Activated CD8-positive, alpha-beta memory T cell treated with anti-CD3 and anti-CD28 coated beads for 1 hour (primary cell): Measurements from ENCODE around the gene BAHCC1.
"Not testable (repeated sequence)": the region's sequence is repeated elsewhere in the genome, so short reads cannot be mapped to it uniquely, and the experiment has no call there.

ENCODE experiments used
- DNase-seq, 2 donors: peaks; one replicate each; pipeline ENCODE4 v3.0.0-alpha.2; 2020; ENCODE audit warnings: low read depth in 1 of 2; ENCODE audit errors: extremely low read depth in 1 of 2

BAHCC1 gene

DNA sequence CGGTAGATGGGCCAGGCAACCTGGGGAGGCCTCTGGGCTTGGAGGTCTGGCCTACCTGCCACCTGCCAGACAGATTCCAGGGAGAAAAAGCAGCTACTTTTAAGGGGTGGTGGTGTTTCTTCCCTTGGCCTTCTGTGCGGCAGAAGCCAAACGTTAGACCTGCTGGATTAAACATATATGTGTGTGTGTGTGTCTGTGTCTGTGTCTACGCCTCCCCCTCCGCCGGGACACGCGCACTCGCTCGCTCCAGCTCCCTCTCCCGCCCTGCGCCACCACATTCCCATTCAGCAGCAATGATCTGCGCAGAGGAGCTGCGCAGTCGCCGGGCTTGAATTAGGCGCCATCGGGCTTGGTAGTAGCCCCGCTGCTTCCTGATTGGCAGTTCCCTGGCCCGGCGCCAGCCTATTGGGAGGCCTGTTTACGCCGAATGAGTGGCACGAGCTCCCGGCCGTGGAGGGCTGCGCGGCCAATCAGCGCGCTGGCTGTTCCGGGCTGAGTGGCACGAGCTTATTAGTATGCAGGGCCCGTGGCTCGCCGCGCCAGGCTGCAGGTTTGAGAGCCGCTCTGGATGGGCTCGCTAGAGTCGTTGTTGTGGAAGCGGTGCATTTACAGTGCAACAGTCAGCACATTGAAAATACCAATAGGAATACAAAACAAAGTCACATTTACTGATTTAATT, at the start of gene BAHCC1:
TSS of gene BAHCC1 (plus strand) at position 537 of the 679 bp plus-strand sequence. CDS start 4,283 bp downstream, outside the sequence.
- peak; percentile 38 to 69 for DNase-seq

DNA sequence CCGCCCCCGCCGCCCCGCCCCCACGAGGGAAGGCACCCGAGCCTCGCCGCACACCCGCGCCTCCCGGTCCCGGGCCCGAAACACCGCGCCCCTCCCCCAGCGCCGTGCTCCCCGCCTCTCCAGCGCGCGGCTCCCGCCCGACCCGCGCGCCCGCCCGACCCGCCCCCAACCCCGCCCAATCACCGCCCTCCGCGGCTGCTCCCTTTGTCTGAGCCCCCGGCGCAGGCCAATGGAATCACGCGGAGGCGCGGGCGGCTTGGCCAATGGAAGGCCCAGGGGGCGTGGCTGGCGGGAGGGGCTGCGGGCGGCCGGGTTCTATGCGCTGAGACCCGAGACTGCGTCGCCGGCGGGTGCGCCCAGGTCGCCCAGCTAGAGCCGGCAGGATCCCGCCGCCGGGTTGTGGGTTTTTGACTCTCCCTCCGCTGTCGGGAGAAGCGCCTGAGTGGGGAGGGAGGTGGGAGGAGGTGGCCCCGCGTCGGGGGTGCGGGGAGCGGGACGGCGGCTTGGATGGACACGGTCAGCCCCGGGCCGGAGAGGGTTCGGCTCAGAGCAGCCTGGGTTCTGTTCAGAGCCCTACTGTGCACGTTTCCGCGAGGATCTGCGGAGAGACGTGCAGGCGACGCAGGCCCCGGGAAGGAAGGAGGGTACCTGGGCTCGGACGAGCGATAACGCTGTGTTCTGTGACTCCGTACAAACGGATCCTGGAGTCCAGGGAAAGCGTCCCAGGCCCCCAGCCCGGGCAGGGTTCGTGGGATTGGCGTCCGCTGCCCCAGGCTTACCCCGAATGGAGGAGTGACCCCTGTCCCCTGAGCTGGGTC, 49.0 kb upstream of the BAHCC1 start:
- peak; percentile 88 to 91 for DNase-seq

DNA sequence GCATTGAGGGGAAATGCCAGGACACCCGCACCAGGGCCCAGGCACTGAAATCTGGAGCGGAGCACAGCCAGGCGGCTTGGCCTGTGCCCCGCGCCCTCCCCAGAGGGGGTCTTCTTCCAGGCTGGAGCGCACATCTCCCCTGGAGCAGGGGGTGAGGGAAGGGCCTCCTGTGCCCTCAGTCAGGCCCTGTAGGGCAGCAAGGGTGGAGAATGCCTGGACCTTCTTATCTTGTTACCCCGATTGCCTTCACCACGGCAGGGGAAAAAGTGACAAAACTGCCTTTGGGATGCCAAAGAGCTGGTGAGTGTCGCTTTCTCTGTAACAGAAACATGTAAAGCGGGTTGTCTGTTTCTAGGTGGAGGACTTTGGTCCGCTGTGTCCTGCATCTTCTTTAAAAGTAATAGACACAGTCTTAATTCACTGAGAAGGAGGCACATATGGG, 48.3 kb upstream of the BAHCC1 start:
- DNase-seq = no peak

DNA sequence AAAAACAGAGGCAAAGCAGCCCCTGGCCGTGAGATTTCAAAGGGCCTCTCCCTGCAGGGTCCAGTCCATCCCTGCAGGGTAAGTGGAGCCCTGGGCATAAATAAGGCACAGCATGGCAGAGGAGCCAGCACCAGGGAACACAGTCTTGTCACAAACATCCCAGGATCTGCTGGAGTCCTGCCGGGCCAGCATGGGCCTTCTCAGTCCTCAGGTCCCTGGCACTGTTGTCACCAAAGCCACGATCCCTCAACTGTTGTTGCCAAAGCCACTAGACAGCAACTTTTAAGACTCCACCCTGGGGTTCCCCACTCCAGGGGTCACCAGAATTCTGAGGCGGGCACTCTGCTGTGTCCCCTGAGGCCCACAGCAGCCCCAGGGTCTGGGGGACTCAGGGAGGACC, 47.8 kb upstream of the BAHCC1 start:
- no peak for DNase-seq

DNA sequence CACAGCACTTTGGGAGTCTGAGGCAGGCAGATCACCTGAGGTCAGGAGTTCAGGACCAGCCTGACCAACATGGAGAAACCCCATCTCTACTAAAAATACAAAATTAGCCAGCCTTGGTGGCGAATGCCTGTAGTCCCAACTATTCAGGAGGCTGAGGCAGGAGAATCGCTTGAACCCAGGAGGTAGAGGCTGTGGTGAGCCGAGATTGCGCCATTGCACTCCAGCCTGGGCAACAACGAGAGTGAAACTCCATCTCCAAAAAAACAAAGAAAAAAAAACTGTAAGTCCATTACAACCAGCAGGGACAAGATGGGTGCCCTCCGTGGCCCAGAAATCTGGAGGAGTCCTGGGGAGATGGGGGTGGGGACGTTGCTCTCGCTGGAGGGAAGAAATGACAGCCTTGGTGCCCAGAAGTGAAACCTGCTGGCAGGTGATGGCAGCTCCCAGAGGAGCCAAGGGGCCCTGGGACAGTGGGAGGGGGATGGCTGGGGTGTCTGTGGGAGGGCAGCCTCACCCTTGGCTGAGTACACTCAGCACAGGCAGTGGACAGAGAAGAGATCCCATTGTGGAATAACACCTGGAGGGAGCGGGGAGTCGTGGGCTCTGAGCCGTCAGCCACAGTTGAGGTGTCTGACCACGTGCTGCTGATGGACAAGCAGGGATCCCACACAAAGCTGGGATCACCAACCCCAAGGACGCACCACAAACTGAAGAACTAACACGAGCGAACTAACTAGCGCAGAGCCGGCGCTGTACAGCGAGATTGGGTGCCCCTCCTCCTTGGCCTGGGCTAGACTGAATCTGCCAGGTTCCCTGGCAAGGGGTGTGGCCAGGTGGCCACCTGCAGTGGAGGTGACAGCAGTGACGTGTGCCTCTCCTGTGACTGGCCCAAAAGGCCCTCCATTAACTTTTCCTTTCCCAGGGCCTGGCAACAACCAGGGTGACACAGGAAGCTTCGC, 46.9 kb upstream of the BAHCC1 start:
- DNase-seq = no peak

DNA sequence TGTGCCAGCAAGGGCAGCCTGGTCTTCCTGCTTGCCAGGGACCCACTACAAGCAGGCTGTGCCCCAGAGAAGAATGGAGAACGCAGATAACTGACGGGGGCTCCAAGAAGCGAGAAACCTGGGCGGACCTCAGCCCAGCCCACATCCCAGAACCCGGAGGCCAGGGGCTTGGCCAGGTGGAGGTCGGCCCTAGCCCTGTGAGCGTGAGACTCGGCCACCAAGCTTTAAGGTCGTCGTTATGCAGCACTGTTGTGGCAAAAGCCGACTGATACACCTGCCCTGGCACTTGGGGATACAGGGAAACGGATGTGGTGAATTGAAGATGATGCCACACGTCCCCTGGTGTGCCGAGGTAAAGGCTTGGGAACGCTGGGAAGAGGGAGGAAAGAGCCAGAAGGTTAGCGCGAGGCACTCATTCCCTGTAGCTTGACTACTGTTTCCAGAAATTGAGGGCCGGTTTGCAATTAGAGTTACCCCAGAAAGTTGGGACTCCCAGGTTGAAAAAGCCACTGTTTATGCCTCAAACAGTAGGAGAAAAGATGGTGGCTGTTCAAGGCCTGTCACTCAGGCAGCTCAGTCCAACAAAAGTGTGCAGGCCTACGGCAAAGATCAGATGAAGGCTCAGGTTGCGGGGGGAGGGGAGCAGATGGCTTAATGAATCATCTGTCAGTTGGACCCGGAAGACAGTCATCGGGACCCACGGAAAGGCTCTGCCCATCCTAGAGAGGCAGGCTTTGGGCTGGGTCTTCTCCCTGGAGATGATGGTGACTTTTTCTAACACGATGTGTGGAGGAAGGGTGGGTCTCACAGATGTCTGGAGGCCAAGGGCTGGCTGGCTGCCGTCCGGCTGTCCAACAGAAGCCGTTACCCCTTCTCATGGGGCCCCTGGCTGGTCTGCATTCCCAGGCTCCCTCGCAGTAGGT, 45.6 kb upstream of the BAHCC1 start:
- DNase-seq = no peak

DNA sequence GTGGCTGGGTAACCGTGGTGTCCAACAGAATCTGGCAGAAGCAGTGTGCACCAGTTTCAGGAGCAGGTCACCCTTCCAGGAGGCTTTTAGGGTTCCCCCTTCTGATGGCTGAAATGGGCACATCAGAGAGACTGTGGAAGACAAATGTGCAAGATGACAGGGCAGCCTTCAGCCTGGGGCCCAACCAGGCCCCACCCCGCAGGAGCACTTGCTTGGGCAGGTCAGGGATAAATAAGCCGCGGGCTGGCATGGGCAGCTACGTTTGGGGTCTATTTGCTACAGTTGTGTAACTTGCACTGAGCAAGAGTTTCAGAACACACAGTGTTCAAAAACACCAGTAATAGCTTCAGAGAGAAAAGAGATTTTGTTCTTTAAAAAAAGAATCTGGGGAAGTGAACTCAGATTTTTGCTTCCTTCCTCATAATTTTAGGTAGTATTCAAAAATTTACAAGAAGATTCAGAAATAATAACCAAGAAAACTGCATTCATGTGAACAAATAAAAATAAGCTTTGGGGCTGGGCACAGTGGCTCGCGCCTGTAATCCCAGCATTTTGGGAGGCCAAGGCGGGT, 44.9 kb upstream of the BAHCC1 start:
- no peak for DNase-seq

DNA sequence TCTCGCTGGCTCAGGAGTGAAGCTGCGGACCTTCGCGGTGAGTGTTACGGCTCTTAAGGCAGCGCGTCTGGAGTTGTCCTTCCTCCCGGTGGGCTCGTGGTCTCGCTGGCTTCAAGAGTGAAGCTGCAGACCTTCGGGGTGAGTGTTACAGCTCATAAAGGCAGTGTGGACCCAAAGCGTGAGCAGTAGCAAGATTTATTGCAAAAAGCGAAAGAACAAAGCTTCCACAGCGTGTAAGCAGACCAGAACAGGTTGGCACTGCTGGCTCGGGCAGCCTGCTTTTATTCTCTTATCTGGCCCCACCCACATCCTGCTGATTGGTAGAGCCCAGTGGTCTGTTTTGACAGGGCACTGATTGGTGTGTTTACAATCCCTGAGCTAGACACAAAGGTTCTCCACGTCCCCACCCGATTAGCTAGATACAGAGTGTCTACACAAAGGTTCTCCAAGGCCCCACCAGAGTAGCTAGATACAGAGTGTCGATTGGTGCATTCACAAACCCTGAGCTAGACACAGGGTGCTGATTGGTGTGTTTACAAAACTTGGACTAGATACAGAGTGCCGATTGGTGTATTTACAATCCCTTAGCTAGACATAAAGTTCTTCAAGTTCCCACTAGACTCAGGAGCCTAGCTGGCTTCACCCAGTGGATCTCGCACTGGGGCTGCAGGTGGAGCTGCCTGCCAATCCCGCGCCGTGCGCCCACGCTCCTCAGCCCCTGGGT, 43.8 kb upstream of the BAHCC1 start:
- DNase-seq = not testable (repeated sequence)

DNA sequence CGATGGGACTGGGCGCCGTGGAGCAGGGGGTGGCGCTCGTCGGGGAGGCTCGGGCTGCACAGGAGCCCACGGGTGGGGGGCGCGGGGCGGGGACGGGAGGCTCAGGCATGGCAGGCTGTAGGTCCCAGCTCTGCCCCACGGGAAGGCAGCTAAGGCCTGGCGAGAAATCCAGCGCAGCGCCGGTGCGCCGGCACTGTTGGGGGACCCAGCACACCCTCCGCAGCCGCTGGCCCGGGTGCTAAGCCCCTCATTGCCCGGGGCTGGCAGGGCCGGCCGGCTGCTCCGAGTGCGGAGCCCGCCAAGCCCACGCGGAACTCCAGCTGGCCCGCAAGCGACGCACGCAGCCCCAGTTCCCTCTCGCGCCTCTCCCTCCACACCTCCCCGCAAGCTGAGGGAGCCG, 43.2 kb upstream of the BAHCC1 start:
- not testable (repeated sequence) for DNase-seq

DNA sequence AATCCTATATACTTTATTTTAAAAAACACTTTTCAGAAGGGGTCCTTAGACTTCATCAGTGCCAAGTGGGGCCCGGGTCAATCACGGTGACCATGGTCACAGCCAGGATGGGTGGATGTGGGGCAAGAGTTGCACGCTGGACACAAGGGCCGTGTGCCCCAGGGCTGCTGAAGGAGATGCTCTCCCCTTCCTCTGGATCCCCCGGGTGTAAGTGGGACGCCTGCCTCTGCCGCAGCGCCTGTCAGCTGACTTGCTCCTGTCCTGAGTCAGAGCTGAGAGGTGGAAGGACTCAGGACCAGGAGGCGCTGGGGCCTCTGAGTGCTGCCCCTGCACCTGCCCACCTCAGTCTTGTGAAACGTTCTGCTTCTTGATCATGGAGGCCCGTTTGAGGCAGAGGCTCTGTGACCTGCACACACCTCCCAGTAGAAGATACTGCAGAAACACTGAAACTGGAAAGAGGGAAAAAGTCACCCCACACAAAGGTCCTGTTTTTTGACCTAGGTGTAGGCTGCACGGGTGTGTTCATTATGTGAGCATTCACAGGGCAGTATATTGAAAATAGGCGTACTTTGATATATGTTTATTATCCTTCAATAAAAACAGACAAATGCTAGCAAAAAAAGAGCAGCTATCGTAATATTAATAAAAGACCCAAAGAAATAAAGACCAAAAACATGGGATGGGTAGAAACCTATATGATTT, 40.9 kb upstream of the BAHCC1 start:
- no peak for DNase-seq

DNA sequence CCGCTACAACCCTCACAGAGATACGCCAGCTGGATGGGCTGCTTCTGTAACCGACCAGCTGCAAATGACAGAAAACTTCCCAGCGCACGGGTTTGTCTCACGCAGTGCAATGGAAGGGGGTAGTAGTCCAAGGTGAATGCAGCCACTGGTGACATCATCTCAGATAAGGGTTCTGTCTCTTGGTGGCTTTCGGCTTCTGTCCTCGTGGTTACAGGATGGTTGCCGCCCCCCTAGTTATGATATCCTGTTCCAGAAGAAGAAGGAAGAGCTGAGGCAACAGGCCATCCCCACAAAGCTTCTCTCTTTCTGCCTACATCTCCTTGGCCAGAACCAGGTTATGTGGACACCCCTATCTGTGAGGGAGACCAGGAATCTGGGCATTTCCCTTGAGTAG, 40.3 kb upstream of the BAHCC1 start:
- DNase-seq = no peak

DNA sequence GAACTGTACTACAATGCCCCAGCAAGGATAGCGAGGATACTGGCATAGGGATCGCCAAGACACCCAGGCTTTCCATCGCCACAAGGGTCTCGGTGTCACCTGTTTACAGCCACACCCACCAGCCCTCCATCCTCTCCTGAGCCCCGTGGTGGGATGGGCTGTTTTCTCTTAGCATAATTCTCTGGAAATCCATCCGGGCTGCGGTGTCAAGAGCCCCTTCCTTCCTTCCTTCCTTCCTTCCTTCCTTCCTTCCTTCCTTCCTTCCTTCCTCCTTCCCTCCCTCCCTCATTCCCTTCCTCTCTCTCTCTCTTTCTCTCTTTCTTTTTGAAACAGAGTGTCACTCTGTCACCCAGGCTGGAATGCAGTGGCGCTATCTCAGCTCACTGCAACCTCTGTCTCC, 36.0 kb upstream of the BAHCC1 start:
- DNase-seq = no peak

DNA sequence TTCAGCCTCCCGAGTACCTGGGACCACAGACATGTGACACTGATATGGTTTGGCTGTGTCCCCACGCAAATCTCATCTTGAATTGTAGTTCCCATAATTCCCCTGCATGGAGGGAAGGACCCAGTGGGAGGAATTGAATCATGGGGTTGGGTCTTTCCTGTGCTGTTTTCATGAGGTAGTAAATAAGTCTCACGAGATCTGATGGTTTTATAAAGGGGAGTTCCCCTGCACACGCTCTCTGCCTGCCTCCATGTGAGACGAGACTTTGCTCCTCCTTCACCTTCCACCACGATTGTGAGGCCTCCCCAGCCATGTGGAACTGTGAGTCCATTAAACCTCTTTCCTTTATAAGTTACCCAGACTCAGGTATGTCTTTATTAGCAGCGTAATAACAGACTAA, 33.3 kb upstream of the BAHCC1 start:
- not testable (repeated sequence) for DNase-seq

DNA sequence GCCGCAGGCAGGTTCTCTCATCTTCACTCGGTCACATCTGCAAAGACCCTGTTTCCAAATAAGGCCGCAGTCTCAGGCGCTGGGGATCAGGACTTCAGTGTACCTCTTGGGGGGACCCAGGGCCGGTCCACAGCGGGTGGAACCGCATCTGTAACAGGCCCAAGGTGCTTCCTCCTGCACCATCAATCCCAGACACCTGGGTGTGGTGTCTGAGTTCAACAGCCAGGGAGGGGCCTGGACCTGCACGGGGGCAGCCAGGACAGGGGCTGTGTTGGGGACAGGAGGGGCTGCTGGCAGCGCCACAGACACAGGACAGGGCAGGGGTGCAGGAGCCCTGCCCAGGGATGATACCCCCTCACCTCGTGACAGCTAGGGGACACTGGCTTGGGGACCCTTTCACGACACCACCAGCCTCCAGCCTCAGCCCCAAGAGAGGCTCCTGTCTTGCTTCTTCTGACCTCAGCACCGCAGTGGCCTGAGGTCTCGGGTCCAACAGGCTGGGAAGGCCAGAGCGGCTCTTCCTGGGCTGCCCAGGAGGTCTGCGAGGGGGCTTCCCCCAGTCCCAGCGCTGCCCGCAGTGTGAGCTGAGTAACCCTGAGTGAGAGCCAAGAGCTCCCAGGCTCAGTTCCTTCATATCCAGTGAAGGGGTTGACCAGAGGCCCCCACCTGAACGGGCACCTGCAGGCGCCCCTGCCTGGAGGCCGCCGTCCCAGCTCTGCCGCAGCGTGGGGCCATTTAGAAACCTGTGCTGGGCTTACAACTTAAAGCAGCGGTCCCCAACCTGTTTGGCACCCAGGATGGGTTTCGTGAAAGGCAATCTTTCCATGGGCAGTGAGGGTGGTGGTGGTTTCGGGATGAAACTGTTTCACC, 30.7 kb upstream of the BAHCC1 start:
- DNase-seq = no peak

DNA sequence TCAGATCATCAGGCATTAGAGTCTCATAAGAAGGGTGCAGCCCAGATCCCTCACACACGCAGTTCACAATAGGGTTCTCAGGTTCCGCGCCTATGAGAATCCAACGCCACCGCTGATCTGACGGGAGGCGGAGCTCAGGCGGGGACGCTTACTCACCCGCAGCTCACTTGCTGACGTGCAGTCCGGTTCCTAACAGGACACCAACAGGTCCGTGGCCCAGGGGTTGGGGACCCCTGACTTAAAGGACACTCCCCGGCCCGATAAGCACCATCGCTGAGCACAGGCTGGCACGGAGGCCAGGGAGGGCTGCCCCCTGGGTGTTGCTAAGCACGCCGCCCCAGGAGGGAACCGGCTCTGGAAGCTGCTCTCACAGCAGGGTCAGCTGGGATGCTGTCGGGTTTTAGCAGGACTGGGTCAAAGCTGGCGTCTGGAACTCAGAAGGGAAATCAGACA, 30.1 kb upstream of the BAHCC1 start:
- DNase-seq = no peak

DNA sequence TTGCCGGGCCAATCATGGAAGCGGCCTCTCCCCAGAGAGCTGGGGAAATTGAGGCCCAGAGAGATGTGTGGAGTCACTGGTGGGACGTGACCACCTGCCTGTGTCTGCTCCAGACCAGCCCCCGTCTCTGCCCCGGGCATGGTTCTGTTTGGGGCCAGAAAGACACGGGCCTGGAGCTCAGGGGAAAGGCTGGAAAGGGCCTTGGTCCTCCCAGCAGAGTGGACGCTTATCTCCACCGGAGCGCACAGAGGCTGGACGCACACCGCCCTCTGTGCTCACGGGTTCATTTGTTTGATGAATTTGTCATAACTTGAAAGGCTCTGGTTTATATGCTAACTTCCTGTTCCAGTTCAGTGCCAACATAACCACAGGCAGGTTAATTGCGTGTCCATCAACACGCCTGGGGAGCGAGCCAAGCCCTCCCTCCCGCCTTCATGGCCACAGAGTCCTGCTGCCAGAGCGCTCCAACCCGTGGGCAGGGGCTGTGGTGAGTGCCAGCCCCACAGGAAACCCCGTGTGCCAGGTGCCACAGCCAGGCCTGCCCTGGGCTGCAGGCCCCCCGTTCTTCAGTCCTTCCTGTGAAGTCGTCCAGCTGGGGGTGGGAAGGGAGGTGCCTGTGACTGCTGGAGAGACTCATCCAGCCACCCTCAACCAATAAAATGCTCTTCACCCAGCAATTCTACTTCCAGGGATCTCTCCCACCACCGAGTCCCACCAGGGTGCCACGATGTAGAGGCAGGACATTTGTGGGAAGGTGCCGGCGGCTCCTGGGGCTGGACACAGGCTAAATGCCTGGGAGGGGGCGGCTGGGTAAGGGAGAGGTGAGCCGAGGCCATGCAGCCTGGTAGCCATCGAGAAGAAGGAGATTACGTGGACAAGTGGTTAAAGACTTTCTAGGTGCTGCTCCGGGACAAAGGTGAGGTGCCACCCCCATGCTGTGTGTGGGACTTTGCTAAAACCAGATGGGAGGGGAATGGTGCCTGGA, 29.4 kb upstream of the BAHCC1 start:
- no peak for DNase-seq
